Body of pancreas (tissue), 4 donors: ENCODE measurements around the gene CHCHD6. TPM values are rescaled to one million over a fixed set of nuclear protein-coding genes. Genes with fewer than 3 reads are reported as not detected.

Experiments
- ATAC-seq: fragments of 150-250 bp; one replicate; pipeline ENCODE4 v1.9.1; 2016
- DNase-seq, 4 donors: peaks; one replicate each; pipeline ENCODE4 v3.0.0-alpha.2; 2019
- H3K27ac ChIP-seq, 4 donors: fragments of 200-600 bp; sonication (generic); 1 replicate in 3 of 4; 2 replicates in 1 of 4; pipeline versions ENCODE4 v1.5.1 to v1.6.1; 2016 to 2019; ENCODE audit warnings: mild to moderate bottlenecking in 1 of 4, mixed read lengths in 1 of 4, moderate library complexity in 1 of 4
- H3K27me3 ChIP-seq, 2 donors: fragments of 200-600 bp; sonication (generic); one replicate each; pipeline ENCODE4 v1.6.0; 2016; ENCODE audit warnings: mild to moderate bottlenecking in 1 of 2
- H3K36me3 ChIP-seq, 2 donors: fragments of 200-600 bp; sonication (generic); replicated peaks in 1 of 2; 2 replicates each; pipeline ENCODE4 v1.5.1; 2016; ENCODE audit warnings: low read depth in 2 of 2; ENCODE audit not compliant: insufficient read depth in 1 of 2
- H3K4me1 ChIP-seq: fragments of 200-600 bp; sonication (generic); one replicate; pipeline ENCODE4 v1.6.0; 2016
- H3K4me3 ChIP-seq, 2 donors: fragments of 200-600 bp; sonication (generic); 1 replicate in 1 of 2; 2 replicates in 1 of 2; pipeline ENCODE4 v1.5.1; 2016 to 2019
- H3K9me3 ChIP-seq, 3 donors: fragments of 200-600 bp; sonication (generic); 1 replicate in 2 of 3; 2 replicates in 1 of 3; pipeline ENCODE4 v1.5.1; 2016
- POLR2A ChIP-seq, 3 donors: fragments of 450-650 bp; IDR thresholded peaks; one replicate each; pipeline ENCODE4 v1.6.1; 2016; ENCODE audit warnings: antibody characterized with exemption in 3 of 3, mild to moderate bottlenecking in 2 of 3
- WGBS, 2 donors: methylation state at CpG; one replicate each; pipeline ENCODE4 v1.1.5; 2017; 5-methylcytosine and 5-hydroxymethylcytosine counted together
- intact Hi-C: fragments of 100-400 bp; cut with DNase I; formaldehyde crosslinking; loops from one replicate; pipeline ENCODE4 v1.15.1; 2023
- total RNA-seq, 2 donors: library from RNA; depleted of rRNA; stranded (reverse); fragments of >200 nt; gene quantifications; one replicate each; pipeline ENCODE4 v1.1.0, GENCODE V29; 2016
- TF ChIP-seq, protein P1 (sequence below), 7 experiments: fragments of 450-650 bp in 4 of 7; fragments of 200-600 bp in 3 of 7; sonication (generic) in 3 of 7; IDR thresholded peaks; one replicate each; pipeline ENCODE4 v1.5.1; 2016 to 2019; ENCODE audit warnings: antibody characterized with exemption in 7 of 7

Gene CHCHD6
- total RNA-seq, 2 donors from 2014 or later = 0.66 to 10.9 TPM

DNA sequence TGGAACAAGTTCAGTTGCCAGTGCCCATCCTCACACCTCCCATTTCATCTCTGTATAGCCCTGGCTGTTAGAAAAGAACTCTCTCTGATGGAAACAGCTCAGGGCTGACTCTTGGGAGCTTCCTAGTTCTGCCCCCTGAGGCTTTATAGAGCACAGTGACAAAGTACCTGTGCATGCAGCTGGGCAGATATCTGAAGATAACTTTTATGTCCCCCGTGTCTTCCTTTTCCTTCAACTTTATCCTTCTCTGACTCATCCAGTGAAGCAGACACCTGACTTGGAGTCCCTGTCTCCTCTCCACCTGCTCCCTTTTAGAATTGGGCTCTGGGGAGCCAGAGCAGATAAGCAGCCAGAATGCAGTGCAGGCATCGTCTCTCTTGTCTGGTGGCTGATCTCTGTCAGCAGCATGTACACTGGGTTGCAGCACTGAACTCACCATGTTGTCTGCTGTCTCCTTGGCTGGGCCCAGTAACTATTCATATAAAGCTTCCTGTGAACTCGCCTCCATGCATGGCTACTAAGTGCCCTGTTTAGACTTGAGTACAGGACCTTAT, 225.0 kb downstream of the CHCHD6 start:
- intact Hi-C loops = no loop called here
- Histone ChIP-seq H3K4me1 (peaks cover 7% of the 10 kb centered on the region), H3K27me3 (no peaks in the 10 kb centered on the region), H3K27ac (no peak overlapping the region), H3K36me3 (no peaks in the 10 kb centered on the region), H3K4me3 (no peak overlapping the region), H3K9me3 (no peaks in the 10 kb centered on the region)
- 85 to 88% methylated on average over 3 of the region's 3 CpGs for WGBS, 2 donors
- DNase-seq (no peak), ATAC-seq (no peak)
- TF ChIP-seq, protein P1, sequence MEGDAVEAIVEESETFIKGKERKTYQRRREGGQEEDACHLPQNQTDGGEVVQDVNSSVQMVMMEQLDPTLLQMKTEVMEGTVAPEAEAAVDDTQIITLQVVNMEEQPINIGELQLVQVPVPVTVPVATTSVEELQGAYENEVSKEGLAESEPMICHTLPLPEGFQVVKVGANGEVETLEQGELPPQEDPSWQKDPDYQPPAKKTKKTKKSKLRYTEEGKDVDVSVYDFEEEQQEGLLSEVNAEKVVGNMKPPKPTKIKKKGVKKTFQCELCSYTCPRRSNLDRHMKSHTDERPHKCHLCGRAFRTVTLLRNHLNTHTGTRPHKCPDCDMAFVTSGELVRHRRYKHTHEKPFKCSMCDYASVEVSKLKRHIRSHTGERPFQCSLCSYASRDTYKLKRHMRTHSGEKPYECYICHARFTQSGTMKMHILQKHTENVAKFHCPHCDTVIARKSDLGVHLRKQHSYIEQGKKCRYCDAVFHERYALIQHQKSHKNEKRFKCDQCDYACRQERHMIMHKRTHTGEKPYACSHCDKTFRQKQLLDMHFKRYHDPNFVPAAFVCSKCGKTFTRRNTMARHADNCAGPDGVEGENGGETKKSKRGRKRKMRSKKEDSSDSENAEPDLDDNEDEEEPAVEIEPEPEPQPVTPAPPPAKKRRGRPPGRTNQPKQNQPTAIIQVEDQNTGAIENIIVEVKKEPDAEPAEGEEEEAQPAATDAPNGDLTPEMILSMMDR (IDR thresholded peaks at IDR 0.05) = no peak

DNA sequence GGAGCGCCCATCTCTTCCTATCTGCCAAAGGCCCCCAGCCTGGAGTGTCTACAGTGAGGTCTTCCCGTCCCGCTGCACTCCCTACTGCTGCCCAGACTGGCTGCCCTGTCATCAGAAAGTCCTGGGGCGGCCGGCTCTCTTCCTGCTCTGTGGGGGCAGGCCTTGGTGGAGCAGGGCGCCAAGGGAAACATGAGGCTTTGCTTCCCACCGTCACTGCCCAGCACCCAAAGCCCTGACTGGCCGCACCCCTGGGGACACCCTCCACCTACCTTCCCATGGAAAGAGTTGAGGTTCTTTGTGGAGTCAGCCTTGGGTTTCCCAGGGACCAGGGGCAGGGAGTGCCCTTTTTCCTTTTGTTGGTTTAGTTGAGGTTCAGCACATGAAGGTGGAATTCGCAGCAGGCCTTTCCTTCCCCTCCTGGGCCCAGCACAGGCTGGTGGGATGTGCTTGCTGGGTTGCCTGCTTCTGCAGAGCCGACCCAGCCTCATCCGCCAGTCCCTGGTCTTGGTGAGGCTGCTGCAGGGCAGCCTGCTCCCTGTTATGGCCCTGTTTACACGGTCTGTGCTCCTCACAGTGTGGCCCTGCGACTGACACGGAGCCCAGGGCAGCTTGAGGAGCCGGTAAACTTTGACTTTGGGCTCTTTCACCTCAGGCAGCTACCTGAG, 227.0 kb downstream of the CHCHD6 start:
- 93 to 98% methylated on average over 7 to 15 of the region's 15 CpGs for WGBS, 2 donors
- TF ChIP-seq, protein P1 (IDR thresholded peaks at IDR 0.05) = no peak
- TF ChIP-seq POLR2A (IDR thresholded peaks at IDR 0.05) = no peak
- Histone ChIP-seq H3K4me3 (no peak overlapping the region), H3K36me3 (no peaks in the 10 kb centered on the region), H3K27me3 (no peaks in the 10 kb centered on the region), H3K4me1 (peaks cover 7% of the 10 kb centered on the region), H3K9me3 (no peaks in the 10 kb centered on the region), H3K27ac (no peak overlapping the region)
- DNase-seq (no peak), ATAC-seq (no peak)
- intact Hi-C loops = no loop called here

DNA sequence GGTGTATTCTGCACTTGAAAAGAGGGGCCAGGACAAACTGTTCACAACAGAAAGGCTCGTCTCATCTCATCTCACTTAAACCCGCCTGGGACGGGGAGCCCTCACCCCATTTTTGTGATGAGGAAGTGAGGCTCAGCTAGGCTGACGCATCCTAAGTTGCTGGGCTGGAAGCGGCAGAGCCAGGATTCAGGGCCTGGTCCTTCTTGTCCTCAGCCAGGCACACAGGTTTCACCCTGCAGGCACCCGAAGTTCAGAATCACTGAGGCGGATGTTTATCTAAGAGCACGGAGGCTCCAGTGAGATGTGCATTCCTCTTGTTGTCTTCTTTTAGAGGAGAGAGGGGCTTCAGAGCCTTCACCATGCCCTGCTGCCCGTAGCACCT, 227.8 kb downstream of the CHCHD6 start:
- Histone ChIP-seq H3K27me3 (no peaks in the 10 kb centered on the region), H3K27ac (no peak overlapping the region), H3K9me3 (no peaks in the 10 kb centered on the region), H3K4me3 (no peak overlapping the region), H3K4me1 (peaks cover 7% of the 10 kb centered on the region), H3K36me3 (no peaks in the 10 kb centered on the region)
- no peak for DNase-seq
- intact Hi-C loops = no loop called here
- no peak for ATAC-seq
- WGBS, 2 donors = 86 to 87% methylated on average over 8 to 9 of the region's 9 CpGs
- TF ChIP-seq, protein P1 (IDR thresholded peaks at IDR 0.05) = no peak
- no peak for TF ChIP-seq POLR2A (IDR thresholded peaks at IDR 0.05)

DNA sequence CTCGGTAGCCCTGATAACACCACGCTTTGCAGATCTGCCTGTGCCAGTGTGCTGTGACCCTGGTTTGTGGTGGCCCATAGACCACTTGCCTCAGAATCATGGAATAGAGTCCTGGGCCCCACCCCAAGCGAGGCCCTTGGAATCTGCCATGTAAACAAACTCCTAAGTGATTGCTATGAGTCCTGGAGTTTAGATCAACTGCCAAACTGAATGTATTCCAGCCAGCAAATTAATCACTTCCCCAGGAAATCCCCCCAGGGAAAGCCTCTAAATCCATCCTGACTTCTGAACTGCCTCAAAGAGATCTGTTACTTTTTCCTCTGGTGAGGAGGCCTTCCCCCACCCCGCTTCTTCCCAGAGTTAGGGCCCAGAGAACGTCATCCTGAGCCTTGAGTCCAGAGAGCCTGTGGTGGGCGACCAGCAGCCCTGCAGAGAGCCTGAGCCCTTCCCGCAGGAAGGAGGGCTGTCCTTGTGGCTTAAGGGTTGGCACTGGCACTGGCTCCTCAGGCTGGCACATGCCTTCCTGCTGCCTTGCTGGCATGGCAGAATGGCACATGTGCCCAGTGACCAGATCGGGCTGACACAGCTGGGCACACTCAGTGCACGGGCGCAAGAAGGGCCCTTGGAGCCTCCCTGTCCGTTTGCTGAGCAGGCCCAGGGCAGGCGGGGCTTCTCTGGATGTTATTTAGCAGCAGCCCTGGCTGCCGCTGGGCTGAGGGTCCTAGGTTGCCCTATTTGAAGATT, 228.3 kb downstream of the CHCHD6 start:
- Histone ChIP-seq H3K27ac (no peak overlapping the region), H3K9me3 (no peaks in the 10 kb centered on the region), H3K4me1 (peaks cover 7% of the 10 kb centered on the region), H3K4me3 (no peak overlapping the region), H3K27me3 (no peaks in the 10 kb centered on the region), H3K36me3 (no peaks in the 10 kb centered on the region)
- TF ChIP-seq POLR2A (IDR thresholded peaks at IDR 0.05) = no peak
- TF ChIP-seq, protein P1 (IDR thresholded peaks at IDR 0.05) = no peak
- 80 to 88% methylated on average over 6 to 13 of the region's 13 CpGs for WGBS, 2 donors
- ATAC-seq (no peak), DNase-seq (no peak)
- intact Hi-C loops = no loop called here
